Motor neuron (in vitro differentiated cells): Measurements from ENCODE around the gene RFX2. TPM values are rescaled to one million over a fixed set of nuclear protein-coding genes. Genes with fewer than 3 reads are reported as not detected.

Experiments used
- ATAC-seq, 8 experiments: fragments of 200-7000 bp; cut with Tn5 transposase; replicated peaks in 6 of 8; 2 replicates each; pipeline ENCODE4 v1.8.0; 2021; ENCODE audit warnings: mild to moderate bottlenecking in 8 of 8, moderate library complexity in 8 of 8
- H3K27ac ChIP-seq, 2 donors: fragments of 250-450 bp; sonication (Bioruptor Pico); 2 replicates each; pipeline ENCODE4 v1.9.0; 2021; ENCODE audit warnings: antibody characterized with exemption in 2 of 2, mild to moderate bottlenecking in 2 of 2, moderate library complexity in 1 of 2
- H3K4me1 ChIP-seq, 2 donors: fragments of 250-450 bp; sonication (Bioruptor Pico); replicated peaks in 1 of 2; 2 replicates each; pipeline ENCODE4 v1.6.1; 2021; ENCODE audit warnings: antibody characterized with exemption in 2 of 2, mild to moderate bottlenecking in 2 of 2, moderate library complexity in 1 of 2
- H3K4me3 ChIP-seq, 5 donors: fragments of 250-450 bp; sonication (Bioruptor Pico); 2 replicates each; pipeline ENCODE4 v1.9.0; 2021; ENCODE audit warnings: antibody characterized with exemption in 5 of 5, mild to moderate bottlenecking in 5 of 5, moderate library complexity in 4 of 5
- WGBS, 10 experiments: fragments of 450-650 bp; shearing (Covaris generic); methylation state at CpG; one replicate each; pipeline ENCODE4 v1.0.0; 2022; 5-methylcytosine and 5-hydroxymethylcytosine counted together
- in situ Hi-C, 9 experiments: fragments of 400-800 bp; cut with MboI; loops; one replicate each; pipeline ENCODE4 v1.15.0; 2021; ENCODE audit warnings: low sequenced_read_pairs in 9 of 9, low pct_unique_long_range_greater_than_20kb in 2 of 9; ENCODE audit not compliant: unreplicated experiment in 9 of 9
- total RNA-seq, 8 experiments: library from RNA; unstranded; fragments of 300-600 nt; gene quantifications; 2 replicates each; pipeline versions ENCODE4 v1.2.3 to v1.2.4, GENCODE V29; 2022

Gene RFX2
- total RNA-seq, 8 experiments from 2014 or later = 1.4 to 23.2 (median 7.4) TPM

GRCh38 chr19:5959260-5960004 is 150.9 kb downstream of the RFX2 start:
- in situ Hi-C loops = no loop called here
- WGBS, 10 experiments = 60 to 95% (median 80%) methylated on average over 1 to 10 of the region's 14 CpGs; no CpG with 5 or more reads in 5 of the 10 experiments
- peaks cover 57 to 59% of the 10 kb centered on the region in 2 donors for H3K4me1 ChIP-seq

GRCh38 chr19:5958851-5959122 is 151.5 kb downstream of the RFX2 start:
- peaks cover 63 to 66% of the 10 kb centered on the region in 2 donors for H3K4me1 ChIP-seq
- H3K27ac ChIP-seq = no peak overlapping the region
- in situ Hi-C loops = no loop called here
- ATAC-seq = no peak
- WGBS, 10 experiments = 80 to 100% (median 85%) methylated on average over 4 to 8 of the region's 10 CpGs; no CpG with 5 or more reads in 7 of the 10 experiments
- H3K4me3 ChIP-seq = no peak overlapping the region

More at GRCh38 chr19:5959260-5960004, 150.9 kb downstream of the RFX2 start:
- no peak for ATAC-seq
- peak overlapping the region in 1 of 2 donors; percentile 62 for H3K27ac ChIP-seq
- no peak overlapping the region for H3K4me3 ChIP-seq

GRCh38 chr19:5958074-5958850 is 152.0 kb downstream of the RFX2 start:
- peaks cover 69 to 71% of the 10 kb centered on the region in 2 donors for H3K4me1 ChIP-seq
- no peak overlapping the region for H3K4me3 ChIP-seq
- no peak overlapping the region for H3K27ac ChIP-seq

GRCh38 chr19:5957170-5957569 is 153.1 kb downstream of the RFX2 start:
- ATAC-seq = peak in 2 of 8 experiments; percentile 2 to 17
- peaks cover 70 to 76% of the 10 kb centered on the region in 2 donors for H3K4me1 ChIP-seq
- WGBS, 10 experiments = 65 to 88% (median 76%) methylated on average over 1 to 6 of the region's 10 CpGs; no CpG with 5 or more reads in 4 of the 10 experiments
- no peak overlapping the region for H3K4me3 ChIP-seq
- no peak overlapping the region for H3K27ac ChIP-seq
- in situ Hi-C loops = no loop called here

More at GRCh38 chr19:5958074-5958850, 152.0 kb downstream of the RFX2 start:
- 4 to 93% (median 69%) methylated on average over 2 to 18 of the region's 21 CpGs; no CpG with 5 or more reads in 1 of the 10 experiments for WGBS, 10 experiments
- in situ Hi-C loops = no loop called here
- peak in 1 of 8 experiments; percentile 33 for ATAC-seq

GRCh38 chr19:5956728-5957127 is 153.6 kb downstream of the RFX2 start:
- 85 to 100% (median 100%) methylated on average over 1 to 7 of the region's 12 CpGs; no CpG with 5 or more reads in 4 of the 10 experiments for WGBS, 10 experiments
- in situ Hi-C loops = no loop called here
- Histone ChIP-seq H3K4me3 (no peak overlapping the region), H3K27ac (no peak overlapping the region), H3K4me1 (peaks cover 70 to 78% of the 10 kb centered on the region in 2 donors)
- ATAC-seq = no peak

- no peak overlapping the region for H3K4me3 ChIP-seq
- ATAC-seq = no peak
- no peak overlapping the region for H3K27ac ChIP-seq
- in situ Hi-C loops = no loop called here
- H3K4me1 ChIP-seq = peaks cover 70 to 82% of the 10 kb centered on the region in 2 donors
- WGBS, 10 experiments = 71 to 100% (median 88%) methylated on average over 1 to 3 of the region's 3 CpGs; no CpG with 5 or more reads in 1 of the 10 experiments
These were observed 154.0 kb downstream of the RFX2 start for GRCh38 chr19:5956323-5956722.

GRCh38 chr19:5955636-5955935 is 154.7 kb downstream of the RFX2 start:
- in situ Hi-C loops = no loop called here
- H3K4me1 ChIP-seq = peaks cover 71 to 85% of the 10 kb centered on the region in 2 donors
- H3K4me3 ChIP-seq = no peak overlapping the region
- H3K27ac ChIP-seq = no peak overlapping the region
- 10 to 94% (median 84%) methylated on average over 1 to 3 of the region's 3 CpGs; no CpG with 5 or more reads in 4 of the 10 experiments for WGBS, 10 experiments
- ATAC-seq = no peak

- H3K4me3 ChIP-seq = no peak overlapping the region
- in situ Hi-C loops = no loop called here
- ATAC-seq = peak in 6 of 8 experiments; percentile 6 to 34 (median 15)
- WGBS, 10 experiments = 6 to 100% (median 47%) methylated on average over 1 to 6 of the region's 6 CpGs; no CpG with 5 or more reads in 2 of the 10 experiments
- H3K27ac ChIP-seq = peak overlapping the region; percentile 48 to 80
- H3K4me1 ChIP-seq = peaks cover 59 to 72% of the 10 kb centered on the region in 2 donors
These were observed 156.0 kb downstream of the RFX2 start for GRCh38 chr19:5954293-5954692.

GRCh38 chr19:5953680-5954213 is 156.6 kb downstream of the RFX2 start:
- peak overlapping the region; percentile 48 to 80 for H3K27ac ChIP-seq
- 8 to 70% (median 44%) methylated on average over 3 to 14 of the region's 17 CpGs for WGBS, 10 experiments
- in situ Hi-C loops = no loop called here
- peak in 6 of 8 experiments; percentile 11 to 41 (median 14) for ATAC-seq
- H3K4me1 ChIP-seq = peaks cover 63 to 74% of the 10 kb centered on the region in 2 donors
- H3K4me3 ChIP-seq = no peak overlapping the region

GRCh38 chr19:5953030-5953589 is 157.2 kb downstream of the RFX2 start:
- Histone ChIP-seq H3K4me1 (peaks cover 60 to 68% of the 10 kb centered on the region in 2 donors), H3K4me3 (no peak overlapping the region), H3K27ac (peak overlapping the region; percentile 48 to 80)
- in situ Hi-C loops = no loop called here
- peak in 3 of 8 experiments; percentile 64 to 79 (median 76) for ATAC-seq
- 0 to 75% (median 41%) methylated on average over 1 to 5 of the region's 5 CpGs; no CpG with 5 or more reads in 1 of the 10 experiments for WGBS, 10 experiments

- ATAC-seq = no peak
- Histone ChIP-seq H3K4me1 (peaks cover 61 to 62% of the 10 kb centered on the region in 2 donors), H3K4me3 (no peak overlapping the region), H3K27ac (peak overlapping the region in 1 of 2 donors; percentile 80)
- 43 to 100% (median 61%) methylated on average over 1 to 9 of the region's 18 CpGs; no CpG with 5 or more reads in 3 of the 10 experiments for WGBS, 10 experiments
- in situ Hi-C loops = no loop called here
These were observed 157.9 kb downstream of the RFX2 start for GRCh38 chr19:5952193-5953029.

- WGBS, 10 experiments = 13 to 100% (median 18%) methylated on average over 1 to 16 of the region's 19 CpGs; no CpG with 5 or more reads in 2 of the 10 experiments
- H3K27ac ChIP-seq = peak overlapping the region; percentile 18 to 52
- ATAC-seq = peak in 5 of 8 experiments; percentile 5 to 45 (median 35)
- in situ Hi-C loops = no loop called here
- H3K4me1 ChIP-seq = peaks cover 56 to 65% of the 10 kb centered on the region in 2 donors
- no peak overlapping the region for H3K4me3 ChIP-seq
These were observed 158.9 kb downstream of the RFX2 start for GRCh38 chr19:5951338-5951861.
